GM21576 (cell line): ENCODE results near the gene CMKLR1.
A peak's percentile ranks its signal among the peaks of the same experiment; 100 is the strongest.

Experiments used
- ATAC-seq: cut with Tn5 transposase; IDR thresholded peaks from one replicate; pipeline ENCODE4 v1.9.1; 2021; ENCODE audit warnings: mild to moderate bottlenecking, moderate library complexity; ENCODE audit not compliant: unreplicated experiment

Gene CMKLR1

GRCh38 chr12:108302016-108302402 is 37.1 kb downstream of the CMKLR1 start:
- ATAC-seq = no peak

DNA sequence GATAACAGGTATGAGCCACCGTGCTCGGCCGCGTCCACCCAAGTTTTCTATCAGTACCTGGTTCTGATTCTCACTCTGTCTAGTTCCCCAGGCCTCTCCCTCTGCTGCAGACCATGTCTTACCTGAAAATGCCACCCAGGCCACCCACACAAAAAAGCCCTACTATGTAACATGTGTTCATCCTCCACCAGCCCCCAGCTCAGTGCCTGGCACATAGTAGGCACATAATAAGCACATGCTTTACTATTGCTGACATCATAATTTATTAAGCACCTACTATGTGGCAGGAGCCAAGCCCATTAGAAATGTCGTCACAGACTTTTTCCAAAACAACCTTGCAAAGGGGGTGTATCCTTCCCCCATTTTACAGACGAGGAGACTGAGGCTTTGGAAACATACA is 37.8 kb downstream of the CMKLR1 start:
- ATAC-seq = no peak

DNA sequence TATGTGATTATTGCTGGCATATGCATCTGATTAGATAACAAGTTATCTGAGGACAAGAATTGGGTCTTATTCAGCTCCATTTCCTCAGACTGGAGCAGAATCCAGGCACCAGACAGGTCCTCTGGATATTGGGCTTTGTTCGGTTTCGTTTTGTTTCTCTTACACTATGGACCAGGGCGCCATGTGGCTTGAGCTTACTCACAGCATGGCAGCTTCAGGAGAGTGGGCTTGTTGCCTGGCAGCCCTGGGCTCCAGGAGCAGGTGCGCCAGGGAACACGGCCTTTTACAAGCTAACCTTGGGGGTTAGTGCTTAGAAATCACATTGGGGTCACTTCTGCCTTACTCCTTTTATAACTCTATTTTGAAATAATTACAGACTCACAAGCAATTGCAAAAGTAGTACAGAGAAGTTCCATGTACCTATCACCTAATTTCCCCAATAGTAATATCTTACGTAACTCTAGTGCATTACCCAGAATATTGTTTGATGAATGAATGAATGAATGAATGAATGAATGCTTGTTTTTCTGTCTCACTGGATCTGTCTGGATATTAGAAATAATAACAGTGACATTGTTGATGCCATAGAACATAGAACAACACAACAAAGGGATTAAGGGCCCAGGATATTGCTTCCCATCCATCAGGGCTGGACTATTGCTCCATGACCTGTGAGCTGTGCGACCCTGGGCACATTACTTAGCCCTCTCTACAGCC is 39.0 kb downstream of the CMKLR1 start:
- ATAC-seq = no peak

DNA sequence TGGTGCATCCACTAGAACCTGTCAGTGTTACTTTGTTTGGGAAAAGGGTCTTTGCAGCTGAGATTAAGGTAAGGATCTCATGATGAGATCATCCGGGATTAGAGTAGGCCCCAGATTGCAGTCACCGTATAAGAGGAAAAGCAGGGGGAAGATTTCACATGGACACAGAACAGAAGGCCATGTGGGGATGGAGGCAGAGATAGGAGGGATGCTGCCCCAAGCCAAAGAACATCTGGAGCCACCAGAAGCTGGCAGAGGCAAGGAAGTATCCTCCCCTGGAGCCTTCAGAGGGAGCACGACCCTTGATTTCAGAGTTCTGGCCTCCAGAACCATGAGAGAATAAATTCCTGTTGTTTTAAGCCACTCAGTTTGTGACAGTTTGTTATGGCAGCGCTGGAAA is 39.6 kb downstream of the CMKLR1 start:
- no peak for ATAC-seq

- ATAC-seq = no peak
Measured at GRCh38 chr12:108298761-108299275, 40.3 kb downstream of the CMKLR1 start.

DNA sequence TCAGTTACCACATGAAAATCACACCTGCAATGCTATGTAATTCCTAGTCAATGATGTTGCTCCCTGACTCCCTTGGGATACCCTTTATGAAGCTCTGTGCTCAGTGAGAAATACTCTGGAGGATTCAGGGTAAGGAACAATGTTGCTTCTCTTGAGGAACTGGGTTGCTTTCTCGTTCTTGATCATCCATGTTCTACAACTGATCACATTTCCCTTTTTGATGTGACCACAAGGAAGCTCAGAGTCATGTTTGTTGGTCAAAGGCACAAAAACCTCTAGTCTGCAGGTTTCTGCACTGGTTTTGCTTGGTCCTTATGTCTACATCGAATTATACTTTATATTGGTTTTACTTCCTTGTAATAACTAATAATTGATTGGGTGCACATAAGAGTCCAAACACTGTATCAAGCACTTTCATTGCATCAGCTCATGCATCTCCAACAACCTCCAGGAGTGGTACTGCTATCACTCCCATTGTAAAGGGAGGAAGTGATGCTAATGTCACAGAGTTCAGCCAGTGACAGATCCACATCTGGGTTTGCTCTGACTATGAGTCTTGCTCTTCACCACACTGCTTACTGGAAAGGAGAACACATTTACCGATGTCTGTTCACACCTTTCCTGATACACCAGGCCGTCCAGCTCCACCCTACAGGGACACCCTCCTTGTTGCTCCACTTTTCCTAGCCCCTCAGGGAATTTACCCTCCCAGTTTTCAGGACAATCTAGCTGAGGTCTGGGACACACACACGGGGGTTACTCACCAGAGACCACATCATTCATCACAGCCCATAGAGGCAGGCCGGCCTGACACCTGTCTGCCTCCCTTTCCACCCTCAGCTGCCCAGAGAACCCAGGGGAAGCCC is 41.0 kb downstream of the CMKLR1 start:
- peak; percentile 67 for ATAC-seq

DNA sequence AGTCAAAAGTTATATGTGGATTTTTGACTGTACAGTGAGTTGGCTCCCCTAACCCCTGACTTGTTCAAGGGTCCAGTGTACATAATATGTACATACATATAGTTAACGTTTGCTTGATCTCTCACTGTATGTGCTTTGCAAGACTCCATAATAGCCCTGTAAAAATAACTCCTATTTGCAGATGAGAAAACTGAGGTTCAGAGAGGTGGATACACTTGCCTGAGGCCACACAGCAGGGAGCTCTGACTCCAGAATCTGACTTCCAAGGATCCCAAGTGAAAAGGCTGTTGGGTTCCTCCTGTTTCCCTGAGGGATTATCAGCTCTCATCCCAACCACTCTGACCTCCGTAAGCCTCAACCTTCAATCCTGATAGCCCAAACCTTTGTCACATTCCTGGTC is 41.7 kb downstream of the CMKLR1 start:
- no peak for ATAC-seq

- no peak for ATAC-seq
Measured at GRCh38 chr12:108296945-108297344, 42.2 kb downstream of the CMKLR1 start.

GRCh38 chr12:108295641-108296040 is 43.5 kb downstream of the CMKLR1 start:
- ATAC-seq = no peak

DNA sequence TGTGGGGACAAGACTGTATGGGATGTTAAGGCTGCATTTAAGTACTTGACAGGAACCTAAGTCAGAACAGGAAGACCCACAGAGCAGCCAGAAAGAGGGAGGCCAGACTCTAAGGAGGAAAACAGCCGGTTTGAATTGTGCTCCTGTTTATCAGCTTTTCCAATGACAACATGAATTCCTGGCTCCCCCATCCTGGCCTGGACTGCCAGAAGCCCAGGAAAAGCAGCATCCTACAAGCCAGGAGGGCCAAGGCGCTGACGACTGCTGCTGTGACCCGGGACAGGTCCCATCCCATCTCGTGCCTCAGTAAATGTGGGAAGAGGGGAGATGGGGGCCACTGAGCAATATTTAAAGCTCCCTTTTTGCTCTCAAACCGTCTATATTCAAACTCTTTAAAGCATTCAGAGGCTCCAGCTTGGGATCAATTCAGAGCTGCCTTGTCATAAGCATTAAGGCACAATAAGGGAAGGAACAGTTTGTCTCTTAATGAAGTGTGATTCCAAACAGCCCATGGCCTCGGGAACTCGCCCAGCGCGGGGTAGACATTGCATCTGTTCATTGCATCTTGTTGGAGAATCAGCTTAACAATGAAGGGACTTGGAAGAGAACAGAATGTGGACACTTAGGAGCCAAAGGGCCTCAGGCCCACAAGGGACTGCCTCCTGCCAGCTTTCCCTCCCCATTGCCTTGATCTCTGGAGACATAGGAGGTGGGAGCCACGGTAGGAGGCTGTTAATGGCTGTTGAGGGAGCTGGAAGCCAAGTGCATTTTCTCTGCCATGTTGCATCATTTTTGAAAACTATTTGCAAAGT is 49.6 kb downstream of the CMKLR1 start:
- ATAC-seq = no peak

GRCh38 chr12:108287227-108287626 is 51.9 kb downstream of the CMKLR1 start:
- no peak for ATAC-seq

- no peak for ATAC-seq
Measured at GRCh38 chr12:108285016-108285415, 54.1 kb downstream of the CMKLR1 start.

- no peak for ATAC-seq
Measured at GRCh38 chr12:108284163-108284562, 54.9 kb downstream of the CMKLR1 start.

GRCh38 chr12:108282676-108283075 is 56.4 kb downstream of the CMKLR1 start:
- ATAC-seq = no peak

- no peak for ATAC-seq
Measured at GRCh38 chr12:108282160-108282559, 57.0 kb downstream of the CMKLR1 start.

DNA sequence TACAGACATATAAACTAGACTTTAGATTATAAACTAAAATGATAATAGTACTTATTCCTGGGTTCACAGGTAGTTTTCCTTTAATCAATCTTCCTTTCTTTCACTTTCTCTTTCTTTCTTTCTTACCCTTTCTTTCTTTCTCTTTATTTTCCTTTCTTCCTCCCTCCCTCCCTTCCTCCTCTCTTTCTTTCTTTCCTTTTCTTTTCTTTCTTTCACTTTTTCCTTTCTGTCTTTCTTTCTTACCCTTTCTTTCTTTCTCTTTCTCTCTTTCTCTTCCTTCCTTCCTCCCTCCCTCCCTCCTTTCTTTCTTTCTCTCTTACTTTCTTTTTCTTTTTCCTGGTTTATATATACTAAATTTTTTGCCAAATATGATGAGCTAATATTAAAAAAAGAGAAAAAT is 61.5 kb downstream of the CMKLR1 start:
- no peak for ATAC-seq

DNA sequence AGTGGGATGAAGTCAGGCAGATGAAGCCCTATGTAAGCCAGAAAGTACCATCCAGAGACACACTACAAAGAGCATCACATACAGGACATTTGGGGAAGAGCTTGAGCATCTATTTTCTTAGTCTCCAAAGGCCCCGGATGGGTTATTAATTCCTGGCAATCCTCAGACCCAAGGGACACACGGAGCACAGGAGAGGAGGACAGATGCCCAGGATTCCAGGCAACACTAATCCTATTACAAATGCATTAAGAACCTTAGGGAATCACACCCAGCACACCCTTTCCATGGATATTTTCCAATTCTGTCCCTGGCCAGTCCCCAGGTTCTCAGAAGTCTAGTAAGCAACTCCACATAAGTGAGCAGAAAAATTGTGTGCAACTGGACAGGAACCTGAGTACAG is 65.9 kb downstream of the CMKLR1 start:
- no peak for ATAC-seq

- ATAC-seq = no peak
Measured at GRCh38 chr12:108271951-108272872, 66.9 kb downstream of the CMKLR1 start.

- ATAC-seq = no peak
Measured at GRCh38 chr12:108270849-108271143, 68.3 kb downstream of the CMKLR1 start.
